Measurements from ENCODE around the gene ALDOB. TPM values are rescaled to one million over a fixed set of nuclear protein-coding genes. Genes with fewer than 3 reads are reported as not detected.

The ALDOB gene
- total RNA-seq (0.40 TPM), polyA plus RNA-seq (ENCODE audit: insufficient read depth in 1 of 8, insufficient read length in 8 of 8, low replicate concordance in 1 of 8) (10 to 100 TPM in 2 of 8 donors, 1 to 10 TPM in 1, under 1 TPM in 5; 0.27 to 21.1 (median 0.69) TPM)
- long read RNA-seq, donor 1, partial matches to known transcripts = 0 of 3 reads
- long read RNA-seq, donor 1, other reads (novel, unspliced or antisense) = 0 of 3 reads
- long read RNA-seq, donor 2 = 0 reads
- long read RNA-seq, donor 3 = 0 reads
- long read RNA-seq, donor 4, partial matches to known transcripts = 0 of 2 reads
- long read RNA-seq, donor 4, other reads (novel, unspliced or antisense) = 0 of 2 reads
- long read RNA-seq, donor 5, partial matches to known transcripts = 0 of 1 reads
- long read RNA-seq, donor 5, other reads (novel, unspliced or antisense) = 0 of 1 reads
- long read RNA-seq, donor 6, partial matches to known transcripts = 0 of 3 reads
- long read RNA-seq, donor 6, other reads (novel, unspliced or antisense) = 0 of 3 reads
- long read RNA-seq, donor 7, partial matches to known transcripts = 0 of 1 reads
- long read RNA-seq, donor 7, other reads (novel, unspliced or antisense) = 0 of 1 reads
- long read RNA-seq, donor 8 = 0 reads
- long read RNA-seq, donor 9 = 0 reads
- long read RNA-seq, donor 10 = 0 reads
- long read RNA-seq, donor 11 = 0 reads

DNA sequence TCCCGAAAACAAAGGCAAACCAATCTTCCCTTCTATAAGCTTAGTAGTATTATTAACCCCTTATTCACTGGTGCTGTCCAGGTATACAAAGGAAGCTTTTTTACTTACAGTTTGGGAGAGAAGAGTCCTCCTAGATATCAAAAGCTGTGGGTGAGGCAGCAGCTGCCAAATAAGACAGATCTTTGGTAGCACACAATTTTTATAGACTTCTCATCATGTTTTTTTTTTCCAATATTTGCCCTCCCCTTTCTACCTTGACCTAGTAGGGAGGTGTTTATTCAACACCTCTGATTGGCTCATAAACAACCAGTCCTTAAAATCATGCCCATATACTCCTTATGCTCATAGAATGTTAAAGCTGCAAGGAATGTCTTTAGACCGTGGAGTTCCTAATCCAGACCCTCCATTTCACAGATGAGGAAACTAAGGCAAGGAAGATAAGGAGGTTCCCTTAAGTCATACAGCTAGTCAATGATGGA is at the start of gene ALDOB:
Gene ALDOB, minus strand, starts transcription at position 174 of the 479 bp plus-strand sequence. CDS start 4,887 bp downstream, outside the sequence.
- H3K27ac ChIP-seq (ENCODE audit: low read length) = no peak within 1 kb of the TSS
- DNase-seq = no peak
- no peaks in the 10 kb centered on the region for H3K27me3 ChIP-seq (ENCODE audit: control insufficient read depth, insufficient read depth, low read length)
- no peaks in the 10 kb centered on the region for H3K9me3 ChIP-seq (replicated peaks; ENCODE audit: control insufficient read depth, low read depth, low read length)
- H3K4me3 ChIP-seq (ENCODE audit: low read length) = no peak within 1 kb of the TSS
- H3K4me1 ChIP-seq (ENCODE audit: control insufficient read depth, insufficient read depth, low read length) = no peaks in the 10 kb centered on the region
- no peaks in the 10 kb centered on the region for H3K36me3 ChIP-seq (ENCODE audit: control insufficient read depth, insufficient read depth, low read length)
- no CpG with 5 or more reads among the region's 2 CpGs for WGBS (ENCODE audit: insufficient coverage)

DNA sequence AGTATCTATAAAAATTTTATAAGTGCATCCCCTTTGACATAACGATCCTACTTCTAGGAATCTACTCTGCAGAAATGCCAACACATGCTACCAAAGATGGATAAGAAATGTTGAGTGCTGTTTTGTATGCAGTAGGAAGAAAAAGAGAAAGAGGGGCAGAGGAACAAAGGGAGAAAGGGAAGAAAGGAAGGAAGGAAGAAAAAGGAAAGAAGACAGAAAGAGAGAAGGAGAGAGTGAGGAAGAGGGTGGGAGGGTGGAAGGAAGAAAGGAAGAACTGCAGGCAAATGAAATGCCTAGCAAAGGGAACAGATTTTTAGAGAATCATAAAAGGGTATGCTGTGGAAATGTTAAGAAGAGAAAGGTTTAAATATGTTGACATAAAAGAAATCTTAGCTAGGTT is 48.5 kb upstream of the ALDOB start:
- no peak for DNase-seq
- no peak overlapping the region for H3K27ac ChIP-seq (ENCODE audit: low read length)
- no peaks in the 10 kb centered on the region for H3K36me3 ChIP-seq (ENCODE audit: control insufficient read depth, insufficient read depth, low read length)
- WGBS (ENCODE audit: insufficient coverage) = no CpG with 5 or more reads among the region's 1 CpG
- peaks cover 4% of the 10 kb centered on the region for H3K4me1 ChIP-seq (ENCODE audit: control insufficient read depth, insufficient read depth, low read length)
- H3K9me3 ChIP-seq (replicated peaks; ENCODE audit: control insufficient read depth, low read depth, low read length) = no peaks in the 10 kb centered on the region
- no peak overlapping the region for H3K4me3 ChIP-seq (ENCODE audit: low read length)
- H3K27me3 ChIP-seq (ENCODE audit: control insufficient read depth, insufficient read depth, low read length) = peaks cover 11% of the 10 kb centered on the region

DNA sequence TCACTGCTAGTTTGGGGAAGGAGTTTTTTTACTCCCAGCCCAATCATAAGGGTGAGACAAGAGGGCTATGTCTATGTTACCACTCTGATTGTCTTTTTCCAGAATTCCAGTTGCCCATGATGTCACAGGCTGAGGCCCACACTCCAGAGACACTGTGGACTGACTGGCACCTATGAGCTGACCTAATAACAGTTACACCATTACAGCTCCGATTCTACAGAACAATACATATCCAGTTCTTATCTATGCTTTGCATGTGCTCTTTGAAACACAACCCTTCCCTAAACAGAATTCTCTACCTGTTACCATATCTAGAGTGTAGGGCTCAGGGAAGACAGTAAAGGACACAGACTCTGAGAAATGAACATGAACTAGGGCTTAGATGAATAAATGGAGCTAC is 45.7 kb upstream of the ALDOB start:
- DNase-seq = no peak
- H3K27me3 ChIP-seq (ENCODE audit: control insufficient read depth, insufficient read depth, low read length) = peaks cover 4% of the 10 kb centered on the region
- H3K27ac ChIP-seq (ENCODE audit: low read length) = no peak overlapping the region
- no CpG with 5 or more reads among the region's 1 CpG for WGBS (ENCODE audit: insufficient coverage)
- no peaks in the 10 kb centered on the region for H3K36me3 ChIP-seq (ENCODE audit: control insufficient read depth, insufficient read depth, low read length)
- H3K4me3 ChIP-seq (ENCODE audit: low read length) = no peak overlapping the region
- no peaks in the 10 kb centered on the region for H3K9me3 ChIP-seq (replicated peaks; ENCODE audit: control insufficient read depth, low read depth, low read length)
- peaks cover 4% of the 10 kb centered on the region for H3K4me1 ChIP-seq (ENCODE audit: control insufficient read depth, insufficient read depth, low read length)

DNA sequence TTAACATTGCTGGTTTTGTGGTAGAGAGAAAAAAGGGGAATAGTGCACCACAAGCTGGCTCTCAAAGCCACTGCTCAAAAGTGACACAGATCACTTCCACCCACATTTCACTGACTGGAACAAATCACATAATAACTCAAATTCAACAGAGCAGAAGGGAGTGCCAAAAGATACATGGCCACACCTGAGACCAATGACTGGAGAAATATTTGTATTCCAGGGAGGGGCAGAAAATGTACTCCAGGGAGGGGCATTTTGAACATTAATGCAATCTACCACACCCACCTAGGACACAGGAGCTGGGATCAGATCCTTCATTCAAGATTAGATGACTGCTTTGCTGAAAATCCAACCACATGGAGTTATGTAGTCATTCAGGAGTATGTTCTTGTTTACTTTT is 44.8 kb upstream of the ALDOB start:
- Histone ChIP-seq H3K9me3 (replicated peaks; ENCODE audit: control insufficient read depth, low read depth, low read length) (no peaks in the 10 kb centered on the region), H3K4me3 (ENCODE audit: low read length) (no peak overlapping the region), H3K4me1 (ENCODE audit: control insufficient read depth, insufficient read depth, low read length) (no peaks in the 10 kb centered on the region), H3K27me3 (ENCODE audit: control insufficient read depth, insufficient read depth, low read length) (no peaks in the 10 kb centered on the region), H3K27ac (ENCODE audit: low read length) (no peak overlapping the region), H3K36me3 (ENCODE audit: control insufficient read depth, insufficient read depth, low read length) (no peaks in the 10 kb centered on the region)
- no peak for DNase-seq

DNA sequence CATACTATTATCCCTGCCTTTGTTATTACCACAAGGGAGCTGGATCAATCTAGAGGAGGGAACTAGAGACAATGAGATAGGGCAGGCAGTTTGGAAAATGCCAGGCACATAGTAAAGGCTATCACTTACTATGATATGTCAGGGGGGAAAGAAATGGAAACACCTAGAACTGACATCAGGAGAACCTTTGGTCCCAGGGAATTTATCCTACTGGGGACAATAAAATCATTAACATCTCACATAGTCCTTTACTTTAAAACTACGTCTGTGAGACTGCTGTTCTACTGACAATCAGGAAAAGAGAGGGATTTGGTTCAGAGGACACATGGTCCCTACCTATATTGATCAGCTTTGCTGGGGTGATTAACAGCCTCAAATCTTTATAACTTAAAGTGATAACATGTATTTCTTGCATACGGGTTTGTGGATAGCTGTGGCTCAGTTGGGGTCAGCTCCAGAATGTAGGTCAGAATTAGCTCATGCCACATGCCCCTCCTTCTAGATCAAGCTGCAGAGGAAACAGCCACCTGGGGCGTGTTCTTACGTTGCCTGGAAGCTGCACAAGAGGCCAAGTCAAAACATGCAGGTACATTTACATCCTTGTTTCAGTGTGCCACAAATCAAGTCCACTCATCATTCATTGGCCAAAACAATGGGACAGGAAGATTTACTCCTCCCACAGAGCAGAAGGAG is 43.9 kb upstream of the ALDOB start:
- Histone ChIP-seq H3K4me3 (ENCODE audit: low read length) (no peak overlapping the region), H3K4me1 (ENCODE audit: control insufficient read depth, insufficient read depth, low read length) (no peaks in the 10 kb centered on the region), H3K27me3 (ENCODE audit: control insufficient read depth, insufficient read depth, low read length) (no peaks in the 10 kb centered on the region), H3K36me3 (ENCODE audit: control insufficient read depth, insufficient read depth, low read length) (no peaks in the 10 kb centered on the region), H3K9me3 (replicated peaks; ENCODE audit: control insufficient read depth, low read depth, low read length) (no peaks in the 10 kb centered on the region), H3K27ac (ENCODE audit: low read length) (no peak overlapping the region)
- no peak for DNase-seq
- WGBS (ENCODE audit: insufficient coverage) = 35% methylated on average over 2 of the region's 4 CpGs

DNA sequence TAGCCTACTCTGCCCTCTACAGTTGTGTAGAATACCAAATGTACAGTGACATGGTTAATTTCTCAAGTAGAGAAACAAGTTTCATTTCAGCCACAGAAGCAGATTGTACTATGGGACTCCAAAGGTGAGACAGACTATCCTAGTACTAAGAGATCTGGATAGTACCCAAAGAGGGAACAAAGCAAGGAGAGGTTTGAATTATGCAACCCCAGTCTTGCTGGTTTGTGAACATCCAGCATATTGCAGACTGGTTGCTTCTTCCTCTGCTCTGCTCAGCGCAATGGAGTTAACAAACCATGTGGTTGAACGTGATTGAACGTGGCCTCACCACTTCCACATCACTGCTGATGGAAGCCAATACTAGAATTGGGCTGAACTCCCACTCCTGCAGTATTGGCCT is 43.3 kb upstream of the ALDOB start:
- no peak overlapping the region for H3K27ac ChIP-seq (ENCODE audit: low read length)
- no peaks in the 10 kb centered on the region for H3K9me3 ChIP-seq (replicated peaks; ENCODE audit: control insufficient read depth, low read depth, low read length)
- no peak for DNase-seq
- no peaks in the 10 kb centered on the region for H3K4me1 ChIP-seq (ENCODE audit: control insufficient read depth, insufficient read depth, low read length)
- H3K36me3 ChIP-seq (ENCODE audit: control insufficient read depth, insufficient read depth, low read length) = no peaks in the 10 kb centered on the region
- no peak overlapping the region for H3K4me3 ChIP-seq (ENCODE audit: low read length)
- H3K27me3 ChIP-seq (ENCODE audit: control insufficient read depth, insufficient read depth, low read length) = no peaks in the 10 kb centered on the region
- WGBS (ENCODE audit: insufficient coverage) = no CpG with 5 or more reads among the region's 3 CpGs

DNA sequence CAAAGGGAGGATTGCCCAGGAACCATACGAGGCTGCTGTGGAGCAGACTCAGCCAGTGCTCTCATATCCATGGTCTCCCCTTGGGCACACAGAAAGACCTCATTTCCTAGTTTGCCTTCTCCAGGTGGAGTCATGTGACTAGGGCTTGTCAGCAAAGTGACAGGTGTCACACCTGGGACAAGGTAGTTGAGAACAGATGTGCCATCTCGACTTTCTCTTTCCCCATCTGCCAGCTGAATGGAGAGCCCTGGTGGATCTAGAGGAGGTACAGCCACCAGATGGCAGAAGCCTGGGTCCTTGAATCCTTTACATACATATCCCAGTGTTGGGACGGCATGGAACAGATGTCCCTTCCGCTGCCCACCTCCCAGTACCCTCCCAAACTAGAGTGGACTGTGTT is 42.9 kb upstream of the ALDOB start:
- H3K4me1 ChIP-seq (ENCODE audit: control insufficient read depth, insufficient read depth, low read length) = no peaks in the 10 kb centered on the region
- no peak overlapping the region for H3K4me3 ChIP-seq (ENCODE audit: low read length)
- no peaks in the 10 kb centered on the region for H3K36me3 ChIP-seq (ENCODE audit: control insufficient read depth, insufficient read depth, low read length)
- WGBS (ENCODE audit: insufficient coverage) = 60% methylated on average over 1 of the region's 4 CpGs
- DNase-seq = no peak
- H3K27me3 ChIP-seq (ENCODE audit: control insufficient read depth, insufficient read depth, low read length) = no peaks in the 10 kb centered on the region
- H3K27ac ChIP-seq (ENCODE audit: low read length) = no peak overlapping the region
- no peaks in the 10 kb centered on the region for H3K9me3 ChIP-seq (replicated peaks; ENCODE audit: control insufficient read depth, low read depth, low read length)

DNA sequence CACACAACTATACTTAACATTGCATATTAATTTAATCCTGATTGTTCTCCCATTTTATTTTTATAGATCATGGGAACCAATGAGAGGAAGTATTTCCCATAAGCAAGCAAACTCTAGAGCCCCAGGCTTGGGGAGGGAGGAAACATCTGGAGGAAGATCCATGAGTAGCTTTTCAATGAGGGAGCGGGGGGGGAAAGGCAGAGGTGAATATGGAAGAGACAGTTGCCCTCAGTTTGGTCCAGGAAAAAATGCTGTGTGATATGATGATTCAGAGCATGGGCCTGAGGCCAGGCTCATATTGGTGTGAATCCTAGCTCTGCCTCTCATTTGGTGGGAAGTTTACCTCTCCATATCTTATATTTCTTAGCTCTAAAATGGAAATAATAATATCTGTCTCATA is 42.2 kb upstream of the ALDOB start:
- no peak overlapping the region for H3K4me3 ChIP-seq (ENCODE audit: low read length)
- no peaks in the 10 kb centered on the region for H3K9me3 ChIP-seq (replicated peaks; ENCODE audit: control insufficient read depth, low read depth, low read length)
- no peaks in the 10 kb centered on the region for H3K4me1 ChIP-seq (ENCODE audit: control insufficient read depth, insufficient read depth, low read length)
- no peak overlapping the region for H3K27ac ChIP-seq (ENCODE audit: low read length)
- peak; percentile 27 for DNase-seq
- no CpG with 5 or more reads among the region's 1 CpG for WGBS (ENCODE audit: insufficient coverage)
- H3K27me3 ChIP-seq (ENCODE audit: control insufficient read depth, insufficient read depth, low read length) = no peaks in the 10 kb centered on the region
- H3K36me3 ChIP-seq (ENCODE audit: control insufficient read depth, insufficient read depth, low read length) = peaks cover 2% of the 10 kb centered on the region

DNA sequence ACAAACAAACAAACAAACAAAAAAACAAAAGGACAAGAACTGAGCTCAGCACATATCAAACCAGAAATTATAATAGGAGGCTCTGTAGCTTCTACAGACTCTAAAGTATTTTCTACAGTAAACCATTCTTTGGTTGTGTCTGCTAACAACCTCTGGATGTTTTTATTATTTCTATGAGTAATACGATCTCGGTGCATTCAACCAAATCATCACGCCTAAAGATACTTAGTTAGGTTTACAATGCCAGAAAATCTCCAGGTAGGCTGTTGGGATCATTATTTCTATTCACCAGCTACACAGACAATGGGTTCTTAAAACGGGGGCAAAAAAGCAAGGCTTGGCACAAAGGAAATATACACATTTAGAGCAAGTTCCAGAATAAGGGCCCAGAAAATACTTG is 41.6 kb upstream of the ALDOB start:
- H3K9me3 ChIP-seq (replicated peaks; ENCODE audit: control insufficient read depth, low read depth, low read length) = no peaks in the 10 kb centered on the region
- no peak overlapping the region for H3K4me3 ChIP-seq (ENCODE audit: low read length)
- no peak for DNase-seq
- H3K4me1 ChIP-seq (ENCODE audit: control insufficient read depth, insufficient read depth, low read length) = no peaks in the 10 kb centered on the region
- peaks cover 2% of the 10 kb centered on the region for H3K36me3 ChIP-seq (ENCODE audit: control insufficient read depth, insufficient read depth, low read length)
- no CpG with 5 or more reads among the region's 4 CpGs for WGBS (ENCODE audit: insufficient coverage)
- no peak overlapping the region for H3K27ac ChIP-seq (ENCODE audit: low read length)
- H3K27me3 ChIP-seq (ENCODE audit: control insufficient read depth, insufficient read depth, low read length) = no peaks in the 10 kb centered on the region

DNA sequence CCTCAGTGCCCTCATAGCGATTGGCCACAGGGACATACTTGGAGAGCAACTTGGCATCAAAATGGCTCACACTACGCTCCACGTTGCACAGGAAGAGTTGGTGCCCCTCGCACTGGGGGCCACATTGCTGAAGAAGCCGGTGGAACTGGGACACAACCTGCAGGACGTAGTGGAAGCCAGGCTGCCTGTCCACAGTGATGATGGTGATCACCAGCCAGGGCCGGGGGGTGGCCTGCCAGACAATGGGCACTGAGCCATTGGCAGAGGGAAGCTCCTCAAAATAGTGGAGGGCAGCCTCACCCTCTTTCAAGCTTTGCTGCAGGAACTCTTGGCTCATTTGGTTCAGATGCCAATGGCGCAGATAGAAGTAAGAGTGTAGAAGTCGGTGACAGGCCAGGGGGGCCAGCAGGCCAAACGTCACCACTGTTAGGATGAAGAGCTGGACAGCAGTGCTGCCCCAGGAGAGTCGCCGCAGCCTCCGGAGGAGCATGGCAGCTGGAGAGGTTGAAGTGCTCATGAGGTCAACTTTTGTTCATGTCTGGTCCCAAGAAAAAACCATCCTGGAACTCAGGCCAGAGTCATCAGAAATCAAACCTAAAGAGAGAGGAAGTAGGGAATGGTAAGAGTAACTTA is 41.1 kb upstream of the ALDOB start:
- DNase-seq = no peak
- Histone ChIP-seq H3K4me1 (ENCODE audit: control insufficient read depth, insufficient read depth, low read length) (no peaks in the 10 kb centered on the region), H3K9me3 (replicated peaks; ENCODE audit: control insufficient read depth, low read depth, low read length) (no peaks in the 10 kb centered on the region), H3K27me3 (ENCODE audit: control insufficient read depth, insufficient read depth, low read length) (no peaks in the 10 kb centered on the region), H3K36me3 (ENCODE audit: control insufficient read depth, insufficient read depth, low read length) (peaks cover 2% of the 10 kb centered on the region), H3K4me3 (ENCODE audit: low read length) (no peak overlapping the region), H3K27ac (ENCODE audit: low read length) (no peak overlapping the region)
- 96% methylated on average over 7 of the region's 13 CpGs for WGBS (ENCODE audit: insufficient coverage)

Data from muscle of leg (tissue), 16 donors.